GM08714 (cell line): ENCODE data around the gene HAUS3.
"Not testable (repeated sequence)": the region's sequence is repeated elsewhere in the genome, so short reads cannot be mapped to it uniquely, and the experiment has no call there.

Source experiments
- H3K4me3 ChIP-seq: fragments of 200-500 bp; sonication (Bioruptor generic); 2 replicates; pipeline ENCODE4 v1.5.1; 2014; ENCODE audit warnings: mild to moderate bottlenecking, low read length, inconsistent platforms
- ZNF274 ChIP-seq: IDR thresholded peaks from 2 replicates; pipeline ENCODE4 v1.6.1; 2012; ENCODE audit warnings: mild to moderate bottlenecking, low read depth, low read length

The HAUS3 gene

GRCh38 chr4:2246384-2247127 lies 4.6 kb upstream of the HAUS3 start:
- H3K4me3 ChIP-seq = no peak overlapping the region
- no peak for TF ChIP-seq ZNF274

GRCh38 chr4:2245787-2246275 lies 3.9 kb upstream of the HAUS3 start:
- no peak overlapping the region for H3K4me3 ChIP-seq
- TF ChIP-seq ZNF274 = no peak

GRCh38 chr4:2245057-2245786 lies 3.3 kb upstream of the HAUS3 start:
- no peak for TF ChIP-seq ZNF274
- no peak overlapping the region for H3K4me3 ChIP-seq

DNA sequence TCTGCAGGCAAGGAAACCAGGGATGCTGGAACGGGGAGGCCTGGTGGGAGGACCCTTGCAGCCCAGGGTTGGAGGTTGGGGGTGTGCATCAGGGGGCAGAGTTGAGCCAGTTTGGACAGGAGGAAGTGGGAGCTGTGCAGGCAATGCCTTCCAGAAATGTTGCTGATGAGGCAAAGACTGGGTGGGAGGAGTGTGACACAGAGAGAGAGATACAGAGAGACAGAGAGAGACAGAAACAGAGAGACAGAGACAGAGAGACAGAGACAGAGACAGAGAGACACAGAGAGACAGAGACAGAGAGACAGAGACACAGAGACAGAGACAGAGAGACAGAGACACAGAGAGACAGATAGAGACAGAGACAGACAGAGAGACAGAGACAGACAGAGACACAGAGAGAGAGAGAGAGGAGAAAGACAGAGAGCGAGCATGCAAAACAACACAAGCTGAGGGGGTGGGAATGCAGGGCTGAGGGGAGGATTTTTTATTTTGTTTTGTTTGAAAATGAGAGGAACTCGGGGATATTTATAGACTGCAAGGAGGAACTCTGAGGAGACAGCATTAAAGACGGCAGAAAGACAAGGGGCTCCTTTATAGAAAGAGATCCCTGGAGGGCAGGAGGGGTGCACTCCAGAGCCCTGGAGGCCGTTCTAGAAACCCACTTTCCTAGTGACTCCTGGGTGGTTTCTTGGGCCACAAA lies 1.9 kb upstream of the HAUS3 start:
- TF ChIP-seq ZNF274 = no peak
- no peak overlapping the region for H3K4me3 ChIP-seq

DNA sequence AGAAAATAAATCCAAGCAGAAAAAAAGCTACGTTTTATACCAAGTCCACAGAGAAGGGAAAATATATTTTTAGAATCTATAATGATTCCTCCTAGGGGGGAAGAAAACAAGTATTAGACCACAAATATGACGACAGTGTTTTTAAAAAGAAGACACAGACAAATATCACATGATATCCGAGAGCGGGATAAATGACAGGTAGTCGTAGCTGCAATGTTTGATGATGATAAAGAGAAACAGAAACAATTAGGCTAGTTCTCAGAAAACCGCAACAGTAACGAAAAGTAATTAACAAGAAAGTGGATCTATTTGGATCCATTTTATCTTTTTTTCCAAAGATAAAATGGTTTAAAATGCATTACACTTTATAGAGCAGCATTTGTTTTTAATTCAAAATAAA lies 918 bp downstream of the HAUS3 start:
- H3K4me3 ChIP-seq = peak overlapping the region; percentile 73
- TF ChIP-seq ZNF274 = no peak

GRCh38 chr4:2236944-2237666 lies 4.8 kb downstream of the HAUS3 start:
- no peak for TF ChIP-seq ZNF274
- no peak overlapping the region for H3K4me3 ChIP-seq

DNA sequence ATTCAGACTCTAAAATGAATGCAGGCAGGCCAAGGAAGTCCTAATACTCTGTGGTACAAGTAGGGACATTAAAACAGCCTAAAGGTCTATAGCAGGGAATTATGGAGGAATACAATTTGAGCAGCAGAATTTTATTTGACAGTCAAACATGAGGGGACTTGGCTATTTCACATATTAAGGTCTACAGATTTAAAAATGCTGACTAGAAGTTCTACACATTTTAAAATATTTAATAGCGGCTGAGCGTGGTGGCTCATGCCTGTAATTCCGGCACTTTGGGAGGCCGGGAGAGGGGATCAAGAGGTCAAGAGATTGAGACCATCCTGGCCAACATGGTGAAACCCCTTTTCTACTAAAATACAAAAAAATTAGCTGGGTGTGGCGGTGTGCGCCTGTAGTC lies 10.8 kb downstream of the HAUS3 start:
- TF ChIP-seq ZNF274 = no peak
- H3K4me3 ChIP-seq = no peak overlapping the region

DNA sequence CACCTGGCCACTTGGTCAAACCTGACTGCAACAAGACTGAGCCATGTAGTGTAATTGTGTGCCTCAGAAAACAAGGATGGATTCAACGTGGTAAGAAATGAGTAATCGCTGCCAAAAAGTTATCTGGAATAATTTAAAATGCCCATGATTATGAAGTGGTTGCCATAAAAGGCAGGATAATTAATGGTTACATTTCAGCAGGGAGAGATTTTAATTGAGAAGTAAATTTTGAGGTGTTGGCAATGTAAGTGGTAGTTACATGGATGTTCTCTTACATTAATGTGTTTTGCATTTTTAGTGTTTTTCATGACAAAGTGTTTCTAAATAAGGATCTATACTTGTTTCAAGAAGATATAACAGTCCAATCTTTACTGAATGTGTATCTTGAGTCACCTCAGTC lies 15.7 kb downstream of the HAUS3 start:
- no peak for TF ChIP-seq ZNF274
- no peak overlapping the region for H3K4me3 ChIP-seq

DNA sequence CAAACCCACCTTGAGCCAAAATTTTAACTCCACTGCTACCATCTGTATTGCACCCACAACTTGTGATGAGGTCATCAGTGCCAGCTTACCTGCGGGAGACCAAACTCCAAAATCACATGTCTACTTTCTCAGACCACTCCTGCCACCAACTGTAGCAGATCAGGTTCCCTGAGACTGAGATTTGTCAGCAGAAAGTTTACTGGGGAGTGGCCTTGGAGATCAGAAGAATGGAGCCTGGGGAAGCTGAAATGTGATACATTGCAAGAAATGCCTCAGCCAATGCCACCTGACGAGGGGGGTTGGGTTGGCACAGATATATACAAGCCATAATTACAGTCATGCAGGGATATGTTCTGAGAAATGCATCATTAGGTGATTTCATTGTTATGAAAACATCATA lies 19.1 kb downstream of the HAUS3 start:
- no peak overlapping the region for H3K4me3 ChIP-seq
- no peak for TF ChIP-seq ZNF274

GRCh38 chr4:2221378-2221777 lies 20.5 kb downstream of the HAUS3 start:
- H3K4me3 ChIP-seq = not testable (repeated sequence)

DNA sequence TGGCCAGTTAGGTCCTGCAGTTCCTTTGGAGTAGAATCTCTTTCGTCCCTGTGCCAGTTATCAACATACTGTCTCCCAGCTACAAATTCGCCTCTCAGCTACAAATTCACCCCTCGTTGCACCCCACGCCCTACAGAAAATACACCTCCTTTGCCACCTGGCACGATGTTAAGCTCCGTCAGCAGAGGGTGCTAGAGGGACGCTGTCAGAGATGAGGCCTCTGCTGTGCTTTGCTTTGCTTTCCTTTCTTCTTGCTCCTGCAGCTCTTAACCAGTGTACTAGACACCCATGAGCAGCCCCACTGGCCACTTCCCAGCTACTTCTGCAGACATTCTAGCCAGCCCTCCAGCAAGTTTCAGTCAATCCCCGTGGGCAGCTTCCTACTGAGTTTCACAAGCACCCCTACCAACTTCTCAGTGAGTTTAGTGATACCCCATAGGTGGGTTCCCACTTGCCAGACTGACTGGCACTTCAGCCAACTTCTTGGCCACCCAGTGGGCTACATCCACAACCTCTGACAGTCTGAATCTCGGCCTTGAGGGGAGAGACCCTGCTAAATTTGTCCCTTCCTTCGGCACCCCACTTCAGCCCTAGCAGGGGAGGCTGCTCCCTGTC lies 21.8 kb downstream of the HAUS3 start:
- TF ChIP-seq ZNF274 = no peak
- H3K4me3 ChIP-seq = no peak overlapping the region

- no peak for TF ChIP-seq ZNF274
- H3K4me3 ChIP-seq = no peak overlapping the region
Measured at GRCh38 chr4:2219233-2219760, 22.6 kb downstream of the HAUS3 start.

DNA sequence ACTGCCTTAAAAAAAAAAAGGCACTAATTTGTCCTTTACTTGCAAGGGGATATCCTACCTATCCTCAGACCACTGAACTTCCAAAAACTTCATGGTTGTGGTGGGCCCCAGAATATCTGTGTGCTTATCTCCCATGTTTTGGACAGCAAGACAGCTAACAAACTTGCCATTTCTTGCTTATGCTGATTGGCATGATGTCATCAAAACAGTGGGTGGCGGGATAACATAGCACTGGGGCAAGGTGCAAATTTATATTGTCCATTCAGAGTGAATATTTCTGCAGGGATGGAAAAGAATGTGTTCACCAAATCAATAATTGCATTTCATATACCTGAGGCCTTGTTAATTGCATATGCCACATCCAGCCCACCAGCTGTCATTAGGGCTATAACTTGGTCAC lies 23.5 kb downstream of the HAUS3 start:
- no peak for TF ChIP-seq ZNF274
- no peak overlapping the region for H3K4me3 ChIP-seq

GRCh38 chr4:2217726-2218125 lies 24.2 kb downstream of the HAUS3 start:
- no peak overlapping the region for H3K4me3 ChIP-seq
- TF ChIP-seq ZNF274 = no peak

DNA sequence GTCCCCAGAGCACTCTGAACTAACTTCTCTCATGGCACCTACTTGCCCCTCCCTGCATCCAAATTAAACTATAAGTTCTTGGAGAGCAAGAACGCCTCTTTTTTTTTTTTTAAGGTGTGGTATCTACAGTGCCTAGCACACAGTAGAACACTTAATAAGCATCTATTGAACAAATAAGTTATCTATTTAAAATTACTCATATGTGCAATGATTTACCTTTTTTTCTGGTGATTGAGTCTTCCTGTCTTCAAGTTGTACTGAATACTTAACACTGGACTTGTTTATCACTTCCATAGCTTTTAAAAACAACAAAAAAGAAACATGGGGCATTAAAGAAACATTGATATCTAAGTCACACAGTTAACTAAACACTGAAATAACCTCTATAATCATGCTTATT lies 29.1 kb downstream of the HAUS3 start:
- TF ChIP-seq ZNF274 = no peak
- H3K4me3 ChIP-seq = no peak overlapping the region

- not testable (repeated sequence) for H3K4me3 ChIP-seq
Measured at GRCh38 chr4:2202789-2203188, 39.1 kb downstream of the HAUS3 start.
